GM12874 (cell line): ENCODE data around the gene MYO1D.

ENCODE experiments used
- TF ChIP-seq, protein P1 (sequence below): IDR thresholded peaks from 2 replicates; pipeline ENCODE4 v1.5.1; 2011; ENCODE audit warnings: low read depth, mild to moderate bottlenecking, control low read depth, low read length, moderate library complexity; ENCODE audit not compliant: insufficient read depth

Gene MYO1D

DNA sequence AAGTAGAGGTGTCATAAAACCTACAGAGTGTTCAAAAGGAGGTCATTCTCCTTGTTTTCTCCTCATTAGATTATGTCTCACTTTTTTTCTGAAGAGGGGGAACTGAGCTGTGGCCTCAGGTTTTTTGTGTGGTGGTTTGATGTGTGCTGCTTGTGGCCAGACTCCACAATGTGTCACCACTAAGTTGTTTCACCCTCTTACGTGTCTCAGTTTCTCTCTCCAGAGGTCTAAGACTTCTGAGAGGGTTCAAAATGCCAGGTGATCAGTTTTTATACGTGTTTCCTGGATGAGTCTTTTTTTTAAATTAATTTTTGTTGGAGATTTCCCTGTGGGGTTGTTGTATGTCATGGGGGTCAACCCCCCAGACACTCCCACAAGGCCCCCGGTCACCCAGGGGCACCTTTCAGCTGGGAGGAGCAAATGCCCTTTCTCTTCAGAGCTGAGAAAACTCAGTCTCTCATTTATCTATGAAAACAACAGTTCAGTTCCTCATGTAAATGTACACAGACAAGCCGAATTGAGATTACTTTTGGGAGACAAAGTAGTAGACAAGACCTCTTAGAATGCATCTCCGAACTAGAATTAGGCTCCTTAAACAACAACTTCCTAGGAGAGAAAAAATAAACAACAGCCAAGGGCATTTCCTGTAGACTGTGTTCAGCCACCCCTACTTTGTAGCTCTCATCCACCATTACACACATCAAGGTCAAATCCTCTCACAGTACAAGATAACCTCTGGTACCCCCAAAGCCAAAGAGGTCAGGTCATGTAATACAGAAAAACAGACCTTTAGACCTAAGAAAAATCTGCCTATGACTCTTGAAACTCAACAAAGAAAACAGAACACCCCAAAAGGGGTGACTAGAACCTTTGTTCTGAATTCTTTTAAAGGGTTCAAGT is 27.1 kb upstream of the MYO1D start:
- TF ChIP-seq, protein P1, sequence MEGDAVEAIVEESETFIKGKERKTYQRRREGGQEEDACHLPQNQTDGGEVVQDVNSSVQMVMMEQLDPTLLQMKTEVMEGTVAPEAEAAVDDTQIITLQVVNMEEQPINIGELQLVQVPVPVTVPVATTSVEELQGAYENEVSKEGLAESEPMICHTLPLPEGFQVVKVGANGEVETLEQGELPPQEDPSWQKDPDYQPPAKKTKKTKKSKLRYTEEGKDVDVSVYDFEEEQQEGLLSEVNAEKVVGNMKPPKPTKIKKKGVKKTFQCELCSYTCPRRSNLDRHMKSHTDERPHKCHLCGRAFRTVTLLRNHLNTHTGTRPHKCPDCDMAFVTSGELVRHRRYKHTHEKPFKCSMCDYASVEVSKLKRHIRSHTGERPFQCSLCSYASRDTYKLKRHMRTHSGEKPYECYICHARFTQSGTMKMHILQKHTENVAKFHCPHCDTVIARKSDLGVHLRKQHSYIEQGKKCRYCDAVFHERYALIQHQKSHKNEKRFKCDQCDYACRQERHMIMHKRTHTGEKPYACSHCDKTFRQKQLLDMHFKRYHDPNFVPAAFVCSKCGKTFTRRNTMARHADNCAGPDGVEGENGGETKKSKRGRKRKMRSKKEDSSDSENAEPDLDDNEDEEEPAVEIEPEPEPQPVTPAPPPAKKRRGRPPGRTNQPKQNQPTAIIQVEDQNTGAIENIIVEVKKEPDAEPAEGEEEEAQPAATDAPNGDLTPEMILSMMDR, result no peak

DNA sequence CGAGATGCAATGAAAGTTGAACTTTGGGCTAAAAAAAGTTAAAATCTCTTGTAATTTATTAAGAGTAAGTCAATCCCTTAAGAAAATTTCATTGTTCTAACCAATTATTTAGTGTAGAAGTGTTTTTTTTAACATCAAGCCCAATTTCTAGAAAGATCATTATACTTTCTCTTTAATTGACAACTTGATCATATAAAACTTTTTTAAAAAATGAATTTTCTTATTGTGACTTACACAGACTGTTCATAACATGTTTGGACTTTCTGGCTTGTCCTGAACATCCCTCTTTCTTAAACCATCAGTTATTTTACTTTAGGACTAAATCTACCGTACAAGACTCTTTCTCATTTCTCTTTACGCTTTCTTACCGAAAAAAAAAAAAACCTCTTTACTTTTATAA is 24.8 kb upstream of the MYO1D start:
- TF ChIP-seq, protein P1, result no peak

DNA sequence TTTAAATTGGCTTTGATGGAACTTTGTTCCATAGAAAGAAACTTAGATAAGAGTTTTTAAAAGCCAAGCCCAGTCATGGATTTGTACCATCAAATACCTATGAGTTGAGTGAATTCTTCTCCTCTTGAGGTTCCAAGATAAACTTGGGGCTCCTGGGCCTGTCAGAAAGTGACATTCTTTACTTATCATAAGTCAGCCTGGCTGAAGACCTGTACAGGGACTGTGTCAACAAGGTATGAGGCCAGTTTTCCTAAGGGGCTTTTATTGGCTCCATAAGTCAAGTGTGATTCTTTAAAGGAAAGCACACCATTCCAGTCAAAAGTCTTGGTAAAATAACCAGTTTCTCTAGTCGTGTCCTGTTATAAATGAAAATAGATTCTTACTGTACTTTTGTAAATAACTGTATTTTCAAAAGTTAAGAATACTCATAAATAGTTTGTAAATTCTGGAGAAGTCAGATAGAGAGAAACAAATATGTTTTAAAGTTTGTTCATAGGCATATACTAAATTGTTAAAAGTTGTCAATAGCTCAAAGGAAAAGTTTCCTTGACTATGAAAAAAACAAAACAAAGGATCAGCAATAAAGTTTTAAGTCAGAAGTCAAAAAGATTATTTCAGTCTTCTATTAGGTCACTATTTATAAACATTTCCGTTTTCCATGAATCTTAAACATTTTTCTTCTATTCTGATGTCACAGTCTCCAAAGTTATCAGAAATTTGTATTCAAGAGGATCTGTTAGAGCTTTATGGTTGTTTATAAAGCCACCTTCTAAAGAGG is 22.5 kb upstream of the MYO1D start:
- TF ChIP-seq, protein P1, result no peak

DNA sequence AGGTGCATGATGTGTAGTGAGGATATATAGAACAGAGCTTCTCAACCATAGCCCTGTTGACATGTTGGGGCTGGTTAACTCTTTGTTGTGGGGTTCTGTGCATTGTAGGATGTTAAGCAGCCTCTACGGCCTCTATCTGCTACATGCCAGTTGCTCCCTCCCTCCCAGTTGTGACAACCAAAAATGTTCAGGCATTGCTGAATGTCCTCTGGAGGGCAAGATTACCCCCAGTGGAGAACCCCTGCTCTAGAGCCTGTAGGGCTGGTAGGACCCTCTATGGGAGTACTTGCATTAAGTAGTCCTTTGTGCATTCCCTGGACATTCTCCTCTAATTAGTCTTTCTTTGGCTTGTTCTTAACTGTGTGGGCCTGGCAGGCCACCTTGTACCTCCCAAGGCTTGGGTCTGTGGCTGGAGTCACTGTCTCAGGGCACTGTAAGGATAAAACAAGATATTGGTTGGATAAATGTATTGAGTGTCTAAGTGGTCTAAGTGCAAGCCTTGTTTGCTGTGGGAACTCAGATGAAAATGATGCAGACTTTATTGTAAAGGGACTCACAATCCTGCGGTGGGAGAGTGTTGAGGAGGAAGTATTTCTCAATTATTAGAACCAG is 19.8 kb upstream of the MYO1D start:
- TF ChIP-seq, protein P1, result no peak

DNA sequence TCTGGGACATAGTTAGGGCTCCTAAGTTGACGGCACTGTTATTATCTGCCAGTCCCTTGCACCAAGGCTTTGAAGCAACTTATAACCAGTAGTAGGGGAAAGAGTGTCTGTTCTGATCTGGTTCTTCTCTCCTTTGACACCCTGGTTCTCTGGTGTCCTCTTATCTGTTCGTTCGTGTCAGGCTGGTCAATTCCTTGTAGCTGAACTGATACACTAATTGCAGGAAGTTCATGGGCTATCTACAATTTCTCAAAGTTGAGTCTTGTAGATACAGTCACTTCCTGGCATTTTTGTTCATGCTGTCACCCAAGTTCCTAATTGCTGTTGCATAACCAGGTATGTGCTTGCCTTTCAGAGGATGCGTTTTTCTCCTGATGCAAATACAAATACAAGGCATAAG is 17.3 kb upstream of the MYO1D start:
- TF ChIP-seq, protein P1, result no peak

DNA sequence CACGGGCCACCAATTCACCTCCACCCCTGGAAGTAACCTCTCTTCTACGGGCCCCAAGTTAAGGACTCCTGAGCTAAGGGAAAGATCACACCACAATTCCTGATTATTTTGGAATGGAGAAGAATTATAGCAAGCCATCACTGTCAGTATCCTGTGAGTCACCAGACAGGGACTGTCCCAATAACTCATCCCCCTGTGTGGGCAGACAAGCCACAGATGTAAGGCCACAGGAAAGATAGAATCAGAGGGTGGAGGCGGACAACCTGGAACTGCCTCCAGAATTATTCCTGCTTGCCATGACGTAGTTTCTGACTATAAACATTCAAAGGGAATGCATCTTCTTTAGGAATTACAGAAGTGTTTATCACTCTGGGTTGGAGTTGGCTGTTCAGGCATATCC is 5.8 kb upstream of the MYO1D start:
- TF ChIP-seq, protein P1, result no peak

DNA sequence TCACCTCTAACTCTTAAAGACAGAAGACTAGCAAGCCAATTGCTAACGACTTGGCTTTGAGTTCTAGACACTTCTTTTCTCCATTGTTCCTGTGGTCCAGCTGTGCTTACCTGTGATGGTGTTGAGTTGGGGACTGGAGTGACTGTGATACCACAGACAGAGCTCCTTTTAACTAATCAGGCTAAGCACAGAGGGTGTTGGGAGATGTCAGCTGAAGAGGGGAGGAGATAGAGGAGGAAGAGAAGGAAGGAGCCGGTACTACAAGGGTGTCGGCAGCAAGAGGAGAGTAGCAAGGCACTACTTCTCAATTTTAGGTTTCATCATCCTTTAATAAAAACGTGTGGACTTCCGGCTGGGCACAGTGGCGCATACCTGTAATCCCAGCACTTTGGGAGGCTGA is 5.1 kb upstream of the MYO1D start:
- TF ChIP-seq, protein P1, result no peak
